Measurements from ENCODE around the gene GATA2.

DNA sequence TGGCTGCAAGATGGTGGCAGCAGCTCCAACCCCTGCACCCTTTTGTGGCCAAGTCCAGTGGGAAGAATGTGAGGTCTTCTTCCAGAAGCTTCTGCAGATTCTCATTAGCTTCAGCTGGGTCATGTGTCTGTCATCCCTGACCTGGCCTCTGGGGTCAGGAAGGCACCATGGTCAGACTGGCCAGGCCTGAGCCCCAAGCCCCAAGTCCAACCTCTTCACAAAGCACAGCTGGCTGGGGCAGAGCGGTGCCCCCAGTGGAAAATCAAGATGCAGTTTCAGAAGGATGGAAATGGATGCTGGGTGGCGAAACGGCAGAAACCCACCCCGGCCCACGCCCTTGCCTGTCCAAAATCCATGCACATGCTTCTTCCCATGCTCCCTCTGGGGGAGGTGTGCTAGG is 15.9 kb upstream of the GATA2 start:
- TF ChIP-seq POLR2A (IDR thresholded peaks at IDR 0.05): no peak
- TF ChIP-seq, protein P1, sequence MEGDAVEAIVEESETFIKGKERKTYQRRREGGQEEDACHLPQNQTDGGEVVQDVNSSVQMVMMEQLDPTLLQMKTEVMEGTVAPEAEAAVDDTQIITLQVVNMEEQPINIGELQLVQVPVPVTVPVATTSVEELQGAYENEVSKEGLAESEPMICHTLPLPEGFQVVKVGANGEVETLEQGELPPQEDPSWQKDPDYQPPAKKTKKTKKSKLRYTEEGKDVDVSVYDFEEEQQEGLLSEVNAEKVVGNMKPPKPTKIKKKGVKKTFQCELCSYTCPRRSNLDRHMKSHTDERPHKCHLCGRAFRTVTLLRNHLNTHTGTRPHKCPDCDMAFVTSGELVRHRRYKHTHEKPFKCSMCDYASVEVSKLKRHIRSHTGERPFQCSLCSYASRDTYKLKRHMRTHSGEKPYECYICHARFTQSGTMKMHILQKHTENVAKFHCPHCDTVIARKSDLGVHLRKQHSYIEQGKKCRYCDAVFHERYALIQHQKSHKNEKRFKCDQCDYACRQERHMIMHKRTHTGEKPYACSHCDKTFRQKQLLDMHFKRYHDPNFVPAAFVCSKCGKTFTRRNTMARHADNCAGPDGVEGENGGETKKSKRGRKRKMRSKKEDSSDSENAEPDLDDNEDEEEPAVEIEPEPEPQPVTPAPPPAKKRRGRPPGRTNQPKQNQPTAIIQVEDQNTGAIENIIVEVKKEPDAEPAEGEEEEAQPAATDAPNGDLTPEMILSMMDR (IDR thresholded peaks at IDR 0.05): no peak

Measured in prostate gland (tissue), 2 donors.